ENCODE data around the gene TTC39A. TPM values are rescaled to one million over a fixed set of nuclear protein-coding genes. Genes with fewer than 3 reads are reported as not detected.
"Not testable (repeated sequence)": the region's sequence is repeated elsewhere in the genome, so short reads cannot be mapped to it uniquely, and the experiment has no call there.

Gene TTC39A
- polyA plus RNA-seq, 3 donors from 2014 or later, result not detected

DNA sequence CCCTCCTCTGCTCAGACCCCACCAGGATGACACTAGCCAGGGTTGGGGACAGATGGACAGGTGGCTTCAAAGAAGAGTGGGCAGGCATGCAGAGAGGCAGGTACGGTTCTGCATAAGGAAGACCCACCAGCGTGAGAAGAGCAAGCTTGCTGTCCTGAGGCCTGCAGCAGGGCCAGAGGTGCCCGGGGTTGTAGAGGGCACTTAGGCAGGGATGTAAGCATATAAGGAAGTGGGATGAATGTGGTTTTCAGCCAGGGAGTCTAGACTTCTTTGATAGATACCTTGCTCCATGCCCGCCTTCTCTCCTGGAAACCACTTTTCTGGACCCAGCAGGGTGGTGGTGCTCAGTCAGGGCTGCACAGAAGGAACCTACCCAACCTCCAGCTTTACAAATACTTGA, 1.4 kb downstream of the TTC39A start:
- Mint-ChIP-seq H3K4me3 (peak overlapping the region in 3 of 5 donors; percentile 47 to 57 (median 53)), H3K27me3 (ENCODE audit: low read depth in 3 of 3) (peaks cover 6 to 30% (median 7%) of the 10 kb centered on the region in 3 donors), H3K36me3 (no peaks in the 10 kb centered on the region), H3K9me3 (no peaks in the 10 kb centered on the region), H3K27ac (no peak overlapping the region), H3K4me1 (peaks cover 6 to 11% of the 10 kb centered on the region in 2 donors)
- DNase-seq, result no peak

- Mint-ChIP-seq H3K4me1 (peaks cover 6 to 11% of the 10 kb centered on the region in 2 donors), H3K27me3 (ENCODE audit: low read depth in 3 of 3) (peaks cover 6 to 30% (median 8%) of the 10 kb centered on the region in 3 donors), H3K27ac (peak overlapping the region in 1 of 6 donors; percentile 17), H3K4me3 (no peak overlapping the region), H3K36me3 (no peaks in the 10 kb centered on the region), H3K9me3 (no peaks in the 10 kb centered on the region)
- no peak for DNase-seq
Measured at GRCh38 chr1:51328279-51328678, 2.1 kb downstream of the TTC39A start.

DNA sequence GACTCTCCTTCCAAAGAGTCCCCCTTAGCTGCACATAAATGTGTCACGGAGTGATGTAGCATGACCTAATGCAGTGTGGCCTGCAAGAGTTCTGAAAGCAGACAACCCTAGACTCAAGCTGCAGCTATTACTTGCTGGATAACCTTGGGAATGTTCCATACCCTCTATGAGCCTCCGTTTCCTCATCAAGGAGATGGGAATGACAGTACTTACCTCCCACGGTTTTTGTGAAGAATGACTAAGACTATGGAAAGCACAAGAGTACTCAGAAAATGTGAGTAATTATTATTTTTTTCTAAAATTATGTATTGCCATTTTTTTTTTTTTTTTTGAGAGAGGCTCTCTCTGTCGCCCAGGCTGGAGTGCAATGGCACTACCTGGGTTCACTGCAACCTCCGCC, 3.0 kb downstream of the TTC39A start:
- DNase-seq, result no peak
- H3K4me3 Mint-ChIP-seq, result no peak overlapping the region
- H3K27me3 Mint-ChIP-seq (ENCODE audit: low read depth in 3 of 3), result peaks cover 6 to 33% (median 7%) of the 10 kb centered on the region in 3 donors
- H3K36me3 Mint-ChIP-seq, result no peaks in the 10 kb centered on the region
- no peaks in the 10 kb centered on the region for H3K9me3 Mint-ChIP-seq
- peaks cover 6 to 11% of the 10 kb centered on the region in 2 donors for H3K4me1 Mint-ChIP-seq
- no peak overlapping the region for H3K27ac Mint-ChIP-seq

- H3K27ac Mint-ChIP-seq, result no peak overlapping the region
- no peak for DNase-seq
- H3K4me3 Mint-ChIP-seq, result no peak overlapping the region
- no peaks in the 10 kb centered on the region for H3K36me3 Mint-ChIP-seq
- peaks cover 6 to 11% of the 10 kb centered on the region in 2 donors for H3K4me1 Mint-ChIP-seq
- H3K27me3 Mint-ChIP-seq (ENCODE audit: low read depth in 3 of 3), result peaks cover 6 to 33% (median 7%) of the 10 kb centered on the region in 3 donors
- H3K9me3 Mint-ChIP-seq, result no peaks in the 10 kb centered on the region
Measured at GRCh38 chr1:51326839-51327238, 3.5 kb downstream of the TTC39A start.

- H3K27me3 Mint-ChIP-seq (ENCODE audit: low read depth in 3 of 3), result peaks cover 3 to 28% (median 4%) of the 10 kb centered on the region in 3 donors
- H3K4me1 Mint-ChIP-seq, result peaks cover 3 to 9% of the 10 kb centered on the region in 2 donors
- no peaks in the 10 kb centered on the region for H3K9me3 Mint-ChIP-seq
- DNase-seq, result no peak
- H3K4me3 Mint-ChIP-seq, result no peak overlapping the region
- no peak overlapping the region for H3K27ac Mint-ChIP-seq
- H3K36me3 Mint-ChIP-seq, result no peaks in the 10 kb centered on the region
Measured at GRCh38 chr1:51325878-51326755, 4.2 kb downstream of the TTC39A start.

DNA sequence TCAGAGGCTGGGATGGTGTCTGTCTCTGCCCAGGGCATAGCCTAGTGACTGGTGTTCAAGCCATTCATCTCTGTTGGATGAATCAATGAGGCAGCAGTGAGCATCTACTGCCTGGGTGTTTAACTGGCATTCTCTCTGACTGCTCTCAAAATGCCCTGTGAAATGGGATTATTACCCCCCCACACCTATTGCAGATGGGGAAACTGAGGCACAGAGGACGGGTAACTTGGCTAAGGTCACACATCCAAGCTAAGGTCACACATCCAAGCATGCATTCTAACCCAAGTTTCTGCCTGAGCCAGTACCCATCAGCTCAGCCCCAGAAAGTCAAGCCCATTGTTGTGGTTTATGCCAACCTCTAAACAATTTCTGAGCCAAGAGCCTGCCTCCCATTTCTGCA, 5.0 kb downstream of the TTC39A start:
- no peak for DNase-seq
- H3K4me1 Mint-ChIP-seq, result peaks cover 0 to 4% of the 10 kb centered on the region in 2 donors
- no peak overlapping the region for H3K4me3 Mint-ChIP-seq
- peaks cover 2 to 28% (median 3%) of the 10 kb centered on the region in 3 donors for H3K27me3 Mint-ChIP-seq (ENCODE audit: low read depth in 3 of 3)
- H3K27ac Mint-ChIP-seq, result no peak overlapping the region
- no peaks in the 10 kb centered on the region for H3K9me3 Mint-ChIP-seq
- no peaks in the 10 kb centered on the region for H3K36me3 Mint-ChIP-seq

- H3K36me3 Mint-ChIP-seq, H3K4me3 Mint-ChIP-seq, DNase-seq, H3K27ac Mint-ChIP-seq, H3K9me3 Mint-ChIP-seq, H3K4me1 Mint-ChIP-seq: not testable (repeated sequence)
- peaks cover 2 to 28% (median 3%) of the 10 kb centered on the region in 3 donors for H3K27me3 Mint-ChIP-seq (ENCODE audit: low read depth in 3 of 3)
Measured at GRCh38 chr1:51325011-51325385, 5.4 kb downstream of the TTC39A start.

GRCh38 chr1:51324251-51325010, 5.9 kb downstream of the TTC39A start:
- H3K4me3 Mint-ChIP-seq, result no peak overlapping the region
- H3K4me1 Mint-ChIP-seq, result no peaks in the 10 kb centered on the region
- no peak overlapping the region for H3K27ac Mint-ChIP-seq
- peaks cover 3 to 26% (median 3%) of the 10 kb centered on the region in 3 donors for H3K27me3 Mint-ChIP-seq (ENCODE audit: low read depth in 3 of 3)
- DNase-seq, result no peak
- no peaks in the 10 kb centered on the region for H3K9me3 Mint-ChIP-seq
- no peaks in the 10 kb centered on the region for H3K36me3 Mint-ChIP-seq

GRCh38 chr1:51323778-51324177, 6.6 kb downstream of the TTC39A start:
- no peak for DNase-seq
- no peak overlapping the region for H3K27ac Mint-ChIP-seq
- H3K27me3 Mint-ChIP-seq (ENCODE audit: low read depth in 3 of 3), result peaks cover 2 to 21% (median 2%) of the 10 kb centered on the region in 3 donors
- no peaks in the 10 kb centered on the region for H3K9me3 Mint-ChIP-seq
- H3K4me1 Mint-ChIP-seq, result no peaks in the 10 kb centered on the region
- no peak overlapping the region for H3K4me3 Mint-ChIP-seq
- H3K36me3 Mint-ChIP-seq, result no peaks in the 10 kb centered on the region

DNA sequence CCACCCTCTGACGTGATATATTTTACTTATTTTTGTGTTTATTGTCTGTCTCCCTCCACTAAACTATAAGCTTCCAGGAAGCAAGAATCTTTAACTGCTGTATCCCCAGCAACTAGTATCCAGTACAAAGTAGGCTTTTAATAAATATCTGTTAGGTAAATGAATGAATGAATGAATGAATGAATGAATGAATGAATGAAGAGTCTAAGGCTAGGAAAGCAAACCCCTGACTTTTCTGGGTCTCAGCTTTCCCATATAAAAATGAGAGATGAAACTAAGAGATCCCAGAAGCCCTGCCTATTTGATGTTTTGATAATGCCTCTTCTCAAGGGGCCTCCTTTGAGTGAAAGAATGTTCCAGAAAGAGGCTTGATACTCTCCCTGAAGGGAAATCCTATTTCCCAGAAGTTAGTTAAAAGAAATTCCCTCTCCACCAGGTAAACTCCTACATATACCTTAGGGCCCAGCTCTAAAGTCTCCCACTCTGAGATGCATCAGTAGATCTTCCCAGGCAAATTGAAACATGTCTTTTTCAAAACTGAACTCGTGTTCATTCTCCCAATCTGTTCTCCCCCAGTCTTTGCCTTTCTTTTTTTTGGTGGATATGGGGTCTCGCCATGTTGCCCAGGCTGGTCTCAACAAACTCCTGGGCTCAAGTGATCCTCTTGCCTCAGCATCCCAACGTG, 7.8 kb downstream of the TTC39A start:
- Mint-ChIP-seq H3K9me3 (no peaks in the 10 kb centered on the region), H3K27ac (no peak overlapping the region), H3K4me3 (no peak overlapping the region), H3K36me3 (no peaks in the 10 kb centered on the region), H3K27me3 (ENCODE audit: low read depth in 3 of 3) (peaks cover 2 to 17% (median 2%) of the 10 kb centered on the region in 3 donors), H3K4me1 (no peaks in the 10 kb centered on the region)
- no peak for DNase-seq

GRCh38 chr1:51321924-51322280, 8.5 kb downstream of the TTC39A start:
- no peak overlapping the region for H3K27ac Mint-ChIP-seq
- H3K4me1 Mint-ChIP-seq, result no peaks in the 10 kb centered on the region
- DNase-seq, result no peak
- H3K27me3 Mint-ChIP-seq (ENCODE audit: low read depth in 3 of 3), result peaks cover 2 to 14% (median 2%) of the 10 kb centered on the region in 3 donors
- no peak overlapping the region for H3K4me3 Mint-ChIP-seq
- no peaks in the 10 kb centered on the region for H3K9me3 Mint-ChIP-seq
- no peaks in the 10 kb centered on the region for H3K36me3 Mint-ChIP-seq

DNA sequence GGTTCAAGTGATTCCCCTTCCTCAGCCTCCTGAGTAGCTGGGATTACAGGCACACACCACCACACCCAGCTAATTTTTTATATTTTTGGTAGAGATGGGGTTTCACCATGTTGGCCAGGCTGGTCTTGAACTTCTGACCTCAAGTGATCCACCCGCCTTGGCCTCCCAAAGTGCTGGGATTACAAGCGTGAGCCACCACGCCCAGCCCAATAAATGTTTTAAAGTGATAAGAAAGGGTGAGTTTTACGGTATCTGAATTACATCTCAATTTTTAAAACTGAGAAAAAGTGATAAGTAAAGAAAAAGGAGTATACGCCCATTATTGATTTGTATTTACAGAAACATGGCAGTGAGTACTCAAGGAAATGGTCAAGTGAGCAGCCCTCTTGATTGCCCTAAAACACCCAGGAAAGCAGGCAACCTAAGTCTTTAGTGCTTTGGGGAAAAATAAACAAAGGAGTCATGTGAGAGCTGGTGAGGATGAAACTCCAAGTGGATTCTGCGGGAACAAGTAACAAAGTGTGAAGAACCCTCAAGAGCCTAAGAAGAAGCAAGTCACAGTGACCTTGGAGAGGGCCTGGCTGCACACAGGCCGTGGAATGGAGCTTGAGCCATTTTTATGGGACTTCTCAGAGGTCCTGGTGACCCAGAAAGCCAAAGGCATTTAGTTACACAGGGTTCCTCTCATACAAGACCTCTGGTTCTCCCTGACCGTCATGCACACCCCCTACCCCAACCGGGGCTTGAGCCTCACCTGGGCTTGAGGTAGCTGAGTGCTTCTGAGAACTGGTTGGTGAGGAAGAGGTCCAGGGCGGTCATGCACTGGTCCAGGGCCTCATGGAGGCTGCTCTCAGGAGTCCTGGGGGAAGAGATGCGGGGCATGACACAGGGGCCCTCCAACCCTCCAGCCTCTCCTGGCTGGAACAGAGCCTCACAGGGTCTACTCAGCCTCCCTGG, 9.1 kb downstream of the TTC39A start:
- DNase-seq, result no peak
- Mint-ChIP-seq H3K4me3 (no peak overlapping the region), H3K27me3 (ENCODE audit: low read depth in 3 of 3) (peaks cover 2 to 12% (median 2%) of the 10 kb centered on the region in 3 donors), H3K4me1 (no peaks in the 10 kb centered on the region), H3K36me3 (no peaks in the 10 kb centered on the region), H3K27ac (no peak overlapping the region), H3K9me3 (no peaks in the 10 kb centered on the region)

GRCh38 chr1:51317798-51318197, 12.6 kb downstream of the TTC39A start:
- H3K27ac Mint-ChIP-seq, result no peak overlapping the region
- peaks cover 0 to 2% (median 2%) of the 10 kb centered on the region in 3 donors for H3K27me3 Mint-ChIP-seq (ENCODE audit: low read depth in 3 of 3)
- H3K4me1 Mint-ChIP-seq, result no peaks in the 10 kb centered on the region
- DNase-seq, result no peak
- H3K9me3 Mint-ChIP-seq, result no peaks in the 10 kb centered on the region
- H3K36me3 Mint-ChIP-seq, result no peaks in the 10 kb centered on the region
- no peak overlapping the region for H3K4me3 Mint-ChIP-seq

Measured in immature natural killer cell (primary cell).